ENCODE measurements around the gene RGS7BP. TPM values are rescaled to one million over a fixed set of nuclear protein-coding genes. Genes with fewer than 3 reads are reported as not detected.

RGS7BP gene
- total RNA-seq, 1 experiment from 2014 or later = 0.33 TPM

DNA sequence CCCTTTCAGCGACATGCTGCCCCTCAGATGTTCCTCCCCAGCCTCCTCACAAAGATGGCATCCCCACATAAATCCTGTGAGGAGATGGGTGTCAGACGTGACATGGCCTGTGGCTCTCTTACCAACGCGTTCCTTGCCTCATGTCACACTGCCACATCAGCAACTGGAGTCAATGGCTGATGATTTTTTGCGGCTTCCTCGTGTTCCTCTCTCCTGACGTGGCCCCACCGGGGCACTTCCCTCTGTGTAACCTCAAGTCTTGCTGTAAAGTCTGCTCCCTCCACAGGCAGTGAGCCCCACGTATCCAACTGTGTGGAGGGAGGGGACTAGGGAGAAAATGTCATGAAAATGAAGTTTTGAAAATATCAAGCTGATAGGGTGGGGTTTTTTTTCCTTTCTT is 131.3 kb downstream of the RGS7BP start:
- Histone ChIP-seq H3T11ph (ENCODE audit: low read length) (no peak overlapping the region), H3K27me3 (ENCODE audit: insufficient read depth, low read length) (no peaks in the 10 kb centered on the region), H2AFZ (ENCODE audit: low read length) (no peak overlapping the region), H2AK5ac (ENCODE audit: insufficient read length, low read length) (no peak overlapping the region), H3K4me2 (ENCODE audit: insufficient read depth, insufficient read length, low read length) (no peak overlapping the region), H3K9ac (ENCODE audit: extremely low read depth, insufficient read length, low read length) (no peak overlapping the region), H3K9me3 (ENCODE audit: control insufficient read depth, low read depth, low read length) (no peaks in the 10 kb centered on the region), H2BK12ac (ENCODE audit: insufficient read length, low read depth, low read length) (no peak overlapping the region), H3K79me1 (ENCODE audit: insufficient read depth, low read depth, low read length, poor library complexity, severe bottlenecking) (no peaks in the 10 kb centered on the region), H3K4me1 (ENCODE audit: insufficient read depth, low read length) (peaks cover 2% of the 10 kb centered on the region; the same call in 1 of the 2 replicates), H3K14ac (ENCODE audit: insufficient read depth, low read length) (no peak overlapping the region), H2BK120ac (ENCODE audit: low read depth, low read length, poor library complexity, severe bottlenecking) (no peak overlapping the region), H4K5ac (ENCODE audit: insufficient read length, low read depth, low read length) (no peak overlapping the region), H2BK5ac (ENCODE audit: insufficient read length, low read length) (no peak overlapping the region), H3K79me2 (ENCODE audit: insufficient read depth, low read length) (no peaks in the 10 kb centered on the region), H3K23me2 (ENCODE audit: insufficient read length, low read depth, low read length, poor library complexity, severe bottlenecking) (no peaks in the 10 kb centered on the region), H2BK20ac (ENCODE audit: low read depth, low read length, poor library complexity, severe bottlenecking) (no peak overlapping the region), H3K27ac (ENCODE audit: insufficient read length, low read depth, low read length) (no peak overlapping the region), H4K8ac (replicated peaks; ENCODE audit: insufficient read length, low read depth, low read length) (no peak overlapping the region), H2BK15ac (ENCODE audit: low read depth, low read length) (no peak overlapping the region), H4K91ac (ENCODE audit: insufficient read length, low read depth, low read length) (no peak overlapping the region), H4K20me1 (ENCODE audit: control insufficient read depth, insufficient read depth, insufficient read length) (no peaks in the 10 kb centered on the region), H3K56ac (ENCODE audit: insufficient read length, low read depth, low read length) (no peak overlapping the region), H3K4ac (ENCODE audit: low read depth, low read length) (no peak overlapping the region), H3K23ac (ENCODE audit: insufficient read length, low read depth, low read length) (no peak overlapping the region), H3K18ac (ENCODE audit: insufficient read length, low read depth, low read length) (no peak overlapping the region)
- Mint-ChIP-seq H3K4me3 (no peak overlapping the region), H3K9me3 (no peaks in the 10 kb centered on the region), H3K36me3 (ENCODE audit: insufficient read depth in 1 of 3, low read depth in 3 of 3) (no peaks in the 10 kb centered on the region; a peak in 1 of 7 replicates), H3K4me1 (peaks cover 6 to 13% of the 10 kb centered on the region in 2 experiments), H3K27me3 (ENCODE audit: low read depth) (peaks cover 2% of the 10 kb centered on the region), H3K27ac (no peak overlapping the region)
- no CpG with 5 or more reads among the region's 9 CpGs for WGBS (ENCODE audit: extremely low coverage, insufficient read length, low lambda C conversion rate)
- no peak for DNase-seq
- TF ChIP-seq, protein P1, sequence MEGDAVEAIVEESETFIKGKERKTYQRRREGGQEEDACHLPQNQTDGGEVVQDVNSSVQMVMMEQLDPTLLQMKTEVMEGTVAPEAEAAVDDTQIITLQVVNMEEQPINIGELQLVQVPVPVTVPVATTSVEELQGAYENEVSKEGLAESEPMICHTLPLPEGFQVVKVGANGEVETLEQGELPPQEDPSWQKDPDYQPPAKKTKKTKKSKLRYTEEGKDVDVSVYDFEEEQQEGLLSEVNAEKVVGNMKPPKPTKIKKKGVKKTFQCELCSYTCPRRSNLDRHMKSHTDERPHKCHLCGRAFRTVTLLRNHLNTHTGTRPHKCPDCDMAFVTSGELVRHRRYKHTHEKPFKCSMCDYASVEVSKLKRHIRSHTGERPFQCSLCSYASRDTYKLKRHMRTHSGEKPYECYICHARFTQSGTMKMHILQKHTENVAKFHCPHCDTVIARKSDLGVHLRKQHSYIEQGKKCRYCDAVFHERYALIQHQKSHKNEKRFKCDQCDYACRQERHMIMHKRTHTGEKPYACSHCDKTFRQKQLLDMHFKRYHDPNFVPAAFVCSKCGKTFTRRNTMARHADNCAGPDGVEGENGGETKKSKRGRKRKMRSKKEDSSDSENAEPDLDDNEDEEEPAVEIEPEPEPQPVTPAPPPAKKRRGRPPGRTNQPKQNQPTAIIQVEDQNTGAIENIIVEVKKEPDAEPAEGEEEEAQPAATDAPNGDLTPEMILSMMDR (conservative IDR thresholded peaks at IDR 0.05) = no peak

Measured in H9 (cell line).